PFSK-1 (cell line): ENCODE data around the gene CHMP6.

Source experiments
- FOXP2 ChIP-seq: optimal IDR thresholded peaks from 2 replicates; pipeline ENCODE3; 2011; ENCODE audit warnings: borderline replicate concordance, control low read depth, inconsistent platforms; ENCODE audit not compliant: insufficient read depth; ENCODE audit errors: extremely low read length, extremely low read depth
- POLR2AphosphoS5 ChIP-seq: IDR thresholded peaks from 2 replicates; pipeline ENCODE4 v1.6.1; 2012; ENCODE audit warnings: low read depth, mild to moderate bottlenecking, control low read depth, low read length, moderate library complexity
- REST ChIP-seq, 2 experiments: IDR thresholded peaks; 2 replicates each; pipeline versions ENCODE4 v1.6.1 to v1.8.0; 2011 to 2012; ENCODE audit warnings: low read depth in 2 of 2, low read length in 2 of 2, control low read depth in 1 of 2, inconsistent platforms in 1 of 2, mild to moderate bottlenecking in 1 of 2, moderate library complexity in 1 of 2; ENCODE audit not compliant: insufficient read depth in 1 of 2
- SIN3A ChIP-seq: IDR thresholded peaks from 2 replicates; pipeline ENCODE4 v1.6.1; 2012; ENCODE audit warnings: mild to moderate bottlenecking, low read length, moderate library complexity, borderline replicate concordance; ENCODE audit not compliant: insufficient read depth
- TAF1 ChIP-seq: IDR thresholded peaks from 2 replicates; pipeline ENCODE4 v1.6.1; 2012; ENCODE audit warnings: low read length, control low read depth, borderline replicate concordance; ENCODE audit not compliant: insufficient read depth

CHMP6 gene

DNA sequence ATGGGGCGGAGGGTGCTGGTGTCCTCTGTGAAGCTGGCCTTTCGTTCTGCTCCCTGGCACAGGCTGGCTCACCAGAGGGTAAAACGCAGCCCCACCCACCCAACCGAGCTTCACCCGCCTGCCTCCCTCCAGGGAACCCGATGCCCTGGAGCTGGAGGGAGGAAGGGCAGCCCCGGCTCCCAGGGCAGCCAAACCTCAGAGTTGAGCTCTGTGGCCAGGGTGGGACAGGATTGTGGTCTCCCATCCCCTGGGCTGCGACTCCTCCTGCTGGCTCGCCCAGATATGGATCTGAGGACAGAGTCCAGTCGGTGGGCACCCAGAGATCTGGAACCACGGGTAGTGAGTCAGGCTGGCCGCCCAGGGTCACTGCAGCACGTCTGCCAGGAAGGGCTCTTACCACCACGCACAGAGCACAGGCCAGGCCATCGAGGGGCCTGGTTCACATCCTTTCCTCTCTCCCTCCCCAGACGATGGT lies 42.6 kb upstream of the CHMP6 start:
- TF ChIP-seq FOXP2 (no peak), TAF1 (no peak), POLR2AphosphoS5 (no peak), SIN3A (no peak), REST (IDR thresholded peaks at IDR 0.05; ENCODE audit: insufficient read depth in 1 of 2, low read depth in 2 of 2, low read length in 2 of 2) (no peak)

- TF ChIP-seq POLR2AphosphoS5 (no peak), TAF1 (no peak), SIN3A (no peak), REST (IDR thresholded peaks at IDR 0.05; ENCODE audit: insufficient read depth in 1 of 2, low read depth in 2 of 2, low read length in 2 of 2) (no peak), FOXP2 (no peak)
These were observed 41.9 kb upstream of the CHMP6 start for GRCh38 chr17:80949451-80950421.

- TF ChIP-seq SIN3A (no peak), REST (IDR thresholded peaks at IDR 0.05; ENCODE audit: insufficient read depth in 1 of 2, low read depth in 2 of 2, low read length in 2 of 2) (no peak)
These were observed 41.0 kb upstream of the CHMP6 start for GRCh38 chr17:80950466-80951120.

DNA sequence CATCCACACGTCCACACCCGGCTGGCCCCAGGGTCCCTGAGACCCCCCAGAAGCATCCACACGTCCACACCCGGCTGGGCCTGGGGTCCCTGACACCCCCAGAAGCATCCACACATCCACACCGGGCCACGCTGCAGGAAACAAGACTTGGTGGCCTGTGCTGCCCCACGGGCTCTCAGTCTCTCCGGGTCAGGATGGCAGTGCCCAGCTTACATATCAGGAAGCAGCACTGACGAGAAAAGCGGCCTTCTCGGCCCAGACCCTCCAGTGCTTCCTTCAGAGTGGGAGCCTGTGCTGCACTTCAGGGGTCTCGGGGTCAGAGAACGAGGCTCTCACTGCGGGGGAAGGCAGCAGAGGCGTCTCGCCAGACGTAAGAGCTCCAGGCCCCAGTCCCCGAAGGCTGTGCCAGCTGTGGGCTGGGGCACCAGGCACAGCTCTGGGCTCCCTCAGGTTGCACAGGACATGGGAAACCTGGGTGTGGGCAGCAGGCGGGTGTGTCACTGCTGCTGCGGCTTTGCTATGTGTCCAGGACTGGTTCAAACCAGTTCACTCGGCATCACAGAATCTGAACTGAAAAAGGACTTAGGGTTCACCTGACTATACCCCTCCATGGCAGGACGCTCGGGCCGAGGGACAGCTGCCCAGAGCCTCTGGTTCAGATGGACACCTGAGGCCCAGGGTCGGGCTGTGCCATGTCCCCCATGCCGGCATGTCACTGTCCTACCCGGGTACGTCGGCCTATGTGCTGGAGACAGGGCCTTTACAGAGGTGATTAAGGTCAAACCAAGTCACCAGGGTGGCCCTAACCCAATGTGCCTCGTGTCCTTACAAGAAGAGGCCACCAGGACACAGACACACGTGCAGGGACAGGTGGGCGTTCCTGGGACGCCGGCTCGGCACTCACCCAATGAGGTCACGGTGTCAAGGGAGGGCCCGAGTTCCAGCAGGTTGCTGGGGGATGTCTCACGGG lies 40.2 kb upstream of the CHMP6 start:
- TF ChIP-seq SIN3A (no peak), FOXP2 (no peak), REST (IDR thresholded peaks at IDR 0.05; ENCODE audit: insufficient read depth in 1 of 2, low read depth in 2 of 2, low read length in 2 of 2) (no peak), TAF1 (no peak), POLR2AphosphoS5 (no peak)
